Measurements from ENCODE around the gene XPOT.

XPOT gene

DNA sequence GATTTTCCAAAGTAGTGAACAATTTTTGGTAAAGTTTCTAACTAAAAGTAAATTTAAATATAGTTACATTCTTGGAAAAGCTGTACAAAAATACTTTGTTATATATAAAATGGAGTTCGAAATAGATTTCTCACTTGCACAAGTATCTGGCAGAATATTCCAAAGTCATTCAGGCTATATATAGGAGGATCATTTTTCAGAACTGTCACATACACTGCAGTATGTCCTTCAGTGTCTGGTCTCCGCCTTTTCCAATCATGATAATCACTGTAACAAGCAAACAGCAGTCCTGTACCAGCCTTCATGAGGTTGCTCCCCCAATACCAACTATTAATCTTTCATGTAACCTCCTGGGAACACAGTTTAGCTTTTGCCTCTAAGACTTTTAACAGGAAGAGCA lies 66.3 kb downstream of the XPOT start:
- H3K9ac ChIP-seq (ENCODE audit: low read depth, low read length): no peak overlapping the region
- no peaks in the 10 kb centered on the region for H3K9me3 ChIP-seq (ENCODE audit: insufficient read depth, low read length, severe bottlenecking)
- H3K36me3 ChIP-seq (ENCODE audit: insufficient read depth, low read length): peaks cover 83% of the 10 kb centered on the region
- no peaks in the 10 kb centered on the region for H4K20me1 ChIP-seq (ENCODE audit: insufficient read depth, low read length)
- H3K4me1 ChIP-seq (ENCODE audit: insufficient read depth, low read length): no peaks in the 10 kb centered on the region
- H3K27me3 ChIP-seq (ENCODE audit: insufficient read depth, low read length, poor library complexity): no peaks in the 10 kb centered on the region
- H3K4me3 ChIP-seq (ENCODE audit: low read depth in 1 of 2, low read length in 2 of 2): no peak overlapping the region
- no peak overlapping the region for H2AFZ ChIP-seq (ENCODE audit: low read depth, low read length)
- DNase-seq (no peak), ATAC-seq (ENCODE audit: insufficient read depth, low read depth) (no peak)
- H3K79me2 ChIP-seq (ENCODE audit: insufficient read depth, low read length): peaks cover 2% of the 10 kb centered on the region; the same call in 1 of the 2 replicates
- no peak overlapping the region for H3K27ac ChIP-seq (ENCODE audit: low read length)
- TF ChIP-seq, protein P1, sequence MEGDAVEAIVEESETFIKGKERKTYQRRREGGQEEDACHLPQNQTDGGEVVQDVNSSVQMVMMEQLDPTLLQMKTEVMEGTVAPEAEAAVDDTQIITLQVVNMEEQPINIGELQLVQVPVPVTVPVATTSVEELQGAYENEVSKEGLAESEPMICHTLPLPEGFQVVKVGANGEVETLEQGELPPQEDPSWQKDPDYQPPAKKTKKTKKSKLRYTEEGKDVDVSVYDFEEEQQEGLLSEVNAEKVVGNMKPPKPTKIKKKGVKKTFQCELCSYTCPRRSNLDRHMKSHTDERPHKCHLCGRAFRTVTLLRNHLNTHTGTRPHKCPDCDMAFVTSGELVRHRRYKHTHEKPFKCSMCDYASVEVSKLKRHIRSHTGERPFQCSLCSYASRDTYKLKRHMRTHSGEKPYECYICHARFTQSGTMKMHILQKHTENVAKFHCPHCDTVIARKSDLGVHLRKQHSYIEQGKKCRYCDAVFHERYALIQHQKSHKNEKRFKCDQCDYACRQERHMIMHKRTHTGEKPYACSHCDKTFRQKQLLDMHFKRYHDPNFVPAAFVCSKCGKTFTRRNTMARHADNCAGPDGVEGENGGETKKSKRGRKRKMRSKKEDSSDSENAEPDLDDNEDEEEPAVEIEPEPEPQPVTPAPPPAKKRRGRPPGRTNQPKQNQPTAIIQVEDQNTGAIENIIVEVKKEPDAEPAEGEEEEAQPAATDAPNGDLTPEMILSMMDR (IDR thresholded peaks at IDR 0.05; ENCODE audit: borderline replicate concordance, extremely low read depth, low read length, poor library complexity, severe bottlenecking): no peak
- no peak for TF ChIP-seq EZH2 (IDR thresholded peaks at IDR 0.05; ENCODE audit: borderline replicate concordance, low read depth, low read length, severe bottlenecking)
- no peak overlapping the region for H3K4me2 ChIP-seq (ENCODE audit: insufficient read depth, low read length)

DNA sequence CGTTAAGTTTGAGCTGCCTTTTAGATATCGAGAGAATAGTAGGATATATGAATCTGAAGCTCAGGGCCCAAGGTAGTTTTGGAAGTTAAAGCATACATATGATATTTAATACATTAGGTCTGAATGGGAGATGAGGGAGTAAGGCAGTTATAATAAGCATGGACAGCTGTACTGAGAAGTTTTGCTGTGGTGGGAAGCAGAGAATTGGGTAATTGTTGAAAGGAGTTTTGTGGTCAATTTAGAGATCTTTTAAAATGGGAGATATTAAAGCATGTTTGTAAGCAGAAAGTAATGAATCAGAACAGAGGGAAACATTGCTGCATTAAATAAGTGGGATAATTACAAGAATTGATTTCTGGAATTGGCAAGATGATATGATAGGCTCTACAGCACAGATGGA lies 69.0 kb downstream of the XPOT start:
- Histone ChIP-seq H3K27me3 (ENCODE audit: insufficient read depth, low read length, poor library complexity) (no peaks in the 10 kb centered on the region), H3K27ac (ENCODE audit: low read length) (no peak overlapping the region), H3K9me3 (ENCODE audit: insufficient read depth, low read length, severe bottlenecking) (peaks cover 3% of the 10 kb centered on the region), H3K4me2 (ENCODE audit: insufficient read depth, low read length) (no peak overlapping the region), H3K9ac (ENCODE audit: low read depth, low read length) (no peak overlapping the region), H3K79me2 (ENCODE audit: insufficient read depth, low read length) (peaks cover 18% of the 10 kb centered on the region), H4K20me1 (ENCODE audit: insufficient read depth, low read length) (no peaks in the 10 kb centered on the region), H3K36me3 (ENCODE audit: insufficient read depth, low read length) (peaks cover 83% of the 10 kb centered on the region), H3K4me1 (ENCODE audit: insufficient read depth, low read length) (no peaks in the 10 kb centered on the region), H3K4me3 (ENCODE audit: low read depth in 1 of 2, low read length in 2 of 2) (no peak overlapping the region), H2AFZ (ENCODE audit: low read depth, low read length) (no peak overlapping the region)
- DNase-seq (no peak), ATAC-seq (ENCODE audit: insufficient read depth, low read depth) (no peak)
- TF ChIP-seq EZH2 (IDR thresholded peaks at IDR 0.05; ENCODE audit: borderline replicate concordance, low read depth, low read length, severe bottlenecking): no peak
- TF ChIP-seq, protein P1 (IDR thresholded peaks at IDR 0.05; ENCODE audit: borderline replicate concordance, extremely low read depth, low read length, poor library complexity, severe bottlenecking): no peak

DNA sequence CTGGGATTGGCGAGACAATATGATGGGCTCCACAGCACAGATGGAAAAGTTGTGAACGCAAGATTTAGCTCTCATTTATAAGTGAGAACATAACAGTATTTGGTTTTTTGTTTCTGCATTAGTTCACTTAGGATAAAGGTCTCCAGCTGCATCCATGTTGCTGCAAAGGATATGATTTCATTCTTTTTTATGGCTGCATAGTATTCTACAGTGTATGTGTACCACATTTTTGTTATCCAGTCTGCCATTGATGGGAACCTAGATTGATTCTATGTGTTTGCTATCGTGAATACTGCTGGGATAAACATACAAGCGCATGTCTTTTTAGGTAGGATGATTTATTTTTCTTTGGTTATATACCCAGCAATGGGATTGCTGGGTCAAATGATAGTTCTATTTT lies 71.3 kb downstream of the XPOT start:
- H3K4me1 ChIP-seq (ENCODE audit: insufficient read depth, low read length): no peaks in the 10 kb centered on the region
- peaks cover 18% of the 10 kb centered on the region for H3K79me2 ChIP-seq (ENCODE audit: insufficient read depth, low read length)
- H3K9ac ChIP-seq (ENCODE audit: low read depth, low read length): no peak overlapping the region
- no peak for DNase-seq
- no peak for TF ChIP-seq EZH2 (IDR thresholded peaks at IDR 0.05; ENCODE audit: borderline replicate concordance, low read depth, low read length, severe bottlenecking)
- TF ChIP-seq, protein P1 (IDR thresholded peaks at IDR 0.05; ENCODE audit: borderline replicate concordance, extremely low read depth, low read length, poor library complexity, severe bottlenecking): no peak
- H3K4me2 ChIP-seq (ENCODE audit: insufficient read depth, low read length): no peak overlapping the region
- no peak overlapping the region for H2AFZ ChIP-seq (ENCODE audit: low read depth, low read length)
- H3K36me3 ChIP-seq (ENCODE audit: insufficient read depth, low read length): peaks cover 86% of the 10 kb centered on the region
- no peak for ATAC-seq (ENCODE audit: insufficient read depth, low read depth)
- H3K9me3 ChIP-seq (ENCODE audit: insufficient read depth, low read length, severe bottlenecking): peaks cover 3% of the 10 kb centered on the region
- no peaks in the 10 kb centered on the region; the same call in 1 of the 2 replicates for H4K20me1 ChIP-seq (ENCODE audit: insufficient read depth, low read length)
- no peak overlapping the region for H3K4me3 ChIP-seq (ENCODE audit: low read depth in 1 of 2, low read length in 2 of 2)
- H3K27ac ChIP-seq (ENCODE audit: low read length): no peak overlapping the region
- no peaks in the 10 kb centered on the region for H3K27me3 ChIP-seq (ENCODE audit: insufficient read depth, low read length, poor library complexity)

DNA sequence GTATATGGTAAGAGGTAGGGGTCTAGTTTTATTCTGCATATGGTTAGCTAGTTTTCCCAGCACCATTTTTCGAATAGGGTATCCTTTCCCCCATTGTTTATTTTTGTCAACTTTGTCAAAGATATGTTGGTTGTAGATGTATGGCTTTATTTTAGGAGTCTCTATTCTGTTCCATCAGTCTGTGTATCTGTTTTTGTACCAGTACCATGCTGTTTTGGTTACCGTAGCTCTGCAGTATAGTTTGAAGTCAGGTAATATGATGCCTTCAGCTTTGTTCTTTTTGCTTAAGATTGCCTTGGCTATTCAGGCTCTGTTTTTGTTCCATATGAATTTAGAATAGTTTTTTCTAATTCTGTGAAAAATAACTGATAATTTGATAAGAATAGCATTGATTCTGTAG lies 72.7 kb downstream of the XPOT start:
- TF ChIP-seq EZH2 (IDR thresholded peaks at IDR 0.05; ENCODE audit: borderline replicate concordance, low read depth, low read length, severe bottlenecking): no peak
- TF ChIP-seq, protein P1 (IDR thresholded peaks at IDR 0.05; ENCODE audit: borderline replicate concordance, extremely low read depth, low read length, poor library complexity, severe bottlenecking): no peak
- no peak overlapping the region for H3K4me2 ChIP-seq (ENCODE audit: insufficient read depth, low read length)
- H3K9ac ChIP-seq (ENCODE audit: low read depth, low read length): no peak overlapping the region
- no peaks in the 10 kb centered on the region for H3K27me3 ChIP-seq (ENCODE audit: insufficient read depth, low read length, poor library complexity)
- no peaks in the 10 kb centered on the region; the same call in 1 of the 2 replicates for H4K20me1 ChIP-seq (ENCODE audit: insufficient read depth, low read length)
- H3K79me2 ChIP-seq (ENCODE audit: insufficient read depth, low read length): peaks cover 18% of the 10 kb centered on the region
- no peaks in the 10 kb centered on the region for H3K4me1 ChIP-seq (ENCODE audit: insufficient read depth, low read length)
- DNase-seq (no peak), ATAC-seq (ENCODE audit: insufficient read depth, low read depth) (no peak)
- peaks cover 86% of the 10 kb centered on the region for H3K36me3 ChIP-seq (ENCODE audit: insufficient read depth, low read length)
- no peak overlapping the region for H3K27ac ChIP-seq (ENCODE audit: low read length)
- H2AFZ ChIP-seq (ENCODE audit: low read depth, low read length): no peak overlapping the region
- peaks cover 3% of the 10 kb centered on the region for H3K9me3 ChIP-seq (ENCODE audit: insufficient read depth, low read length, severe bottlenecking)
- no peak overlapping the region for H3K4me3 ChIP-seq (ENCODE audit: low read depth in 1 of 2, low read length in 2 of 2)

All from DND-41 (cell line).